ENCODE results near the gene SCO2. TPM values are rescaled to one million over a fixed set of nuclear protein-coding genes. Genes with fewer than 3 reads are reported as not detected.
A peak's percentile ranks its signal among the peaks of the same experiment; 100 is the strongest.

SCO2 gene
- total RNA-seq, 1 experiment from 2014 or later = 2.4 TPM

DNA sequence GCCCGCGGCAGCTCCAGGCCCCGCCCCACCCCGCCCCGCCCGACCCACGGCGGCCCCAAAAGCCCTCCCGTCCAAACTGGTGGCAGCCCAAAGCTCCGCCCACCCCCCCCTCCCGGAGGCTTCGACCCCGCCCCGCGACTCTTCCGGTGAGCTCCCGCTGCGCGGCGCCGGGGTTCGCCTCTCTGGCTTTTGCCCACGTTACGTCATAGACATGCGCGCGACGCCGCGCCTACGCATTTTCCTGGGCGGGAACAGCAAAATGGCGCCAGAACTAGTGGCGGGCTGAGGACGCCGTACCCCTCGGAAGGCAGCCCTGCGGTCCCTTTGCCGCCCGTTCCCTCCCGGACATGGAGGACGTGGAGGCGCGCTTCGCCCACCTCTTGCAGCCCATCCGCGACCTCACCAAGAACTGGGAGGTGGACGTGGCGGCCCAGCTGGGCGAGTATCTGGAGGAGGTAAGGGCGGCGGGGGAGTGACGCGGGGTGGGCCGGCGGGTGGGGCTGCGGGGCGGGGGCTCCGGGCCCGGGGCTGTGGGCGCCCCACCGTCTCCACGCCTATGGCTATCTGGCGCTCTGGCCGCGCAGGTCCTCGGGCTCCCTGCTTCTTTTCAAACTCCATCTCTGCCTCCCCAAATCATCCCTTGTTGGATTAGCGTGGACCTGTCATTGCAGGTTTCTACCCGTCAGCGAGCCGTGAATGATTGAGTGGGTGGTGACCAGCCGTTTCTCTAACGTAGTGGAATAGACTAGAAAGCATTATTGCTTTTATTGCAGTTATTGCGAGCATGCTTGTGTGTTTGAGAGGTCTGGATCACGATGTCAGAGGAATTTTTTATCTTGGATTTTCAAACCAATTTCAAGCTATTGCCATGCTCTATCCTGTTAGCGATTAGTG, 17.2 kb downstream of the SCO2 start, which contains the start of gene NCAPH2:
TSS of gene NCAPH2 (plus strand) at position 234 of the 894 bp plus-strand sequence. CDS start at position 348, 114 bp downstream.
- BruUV-seq (replicated peaks) = no TSS peak
- TF ChIP-seq, protein P1, sequence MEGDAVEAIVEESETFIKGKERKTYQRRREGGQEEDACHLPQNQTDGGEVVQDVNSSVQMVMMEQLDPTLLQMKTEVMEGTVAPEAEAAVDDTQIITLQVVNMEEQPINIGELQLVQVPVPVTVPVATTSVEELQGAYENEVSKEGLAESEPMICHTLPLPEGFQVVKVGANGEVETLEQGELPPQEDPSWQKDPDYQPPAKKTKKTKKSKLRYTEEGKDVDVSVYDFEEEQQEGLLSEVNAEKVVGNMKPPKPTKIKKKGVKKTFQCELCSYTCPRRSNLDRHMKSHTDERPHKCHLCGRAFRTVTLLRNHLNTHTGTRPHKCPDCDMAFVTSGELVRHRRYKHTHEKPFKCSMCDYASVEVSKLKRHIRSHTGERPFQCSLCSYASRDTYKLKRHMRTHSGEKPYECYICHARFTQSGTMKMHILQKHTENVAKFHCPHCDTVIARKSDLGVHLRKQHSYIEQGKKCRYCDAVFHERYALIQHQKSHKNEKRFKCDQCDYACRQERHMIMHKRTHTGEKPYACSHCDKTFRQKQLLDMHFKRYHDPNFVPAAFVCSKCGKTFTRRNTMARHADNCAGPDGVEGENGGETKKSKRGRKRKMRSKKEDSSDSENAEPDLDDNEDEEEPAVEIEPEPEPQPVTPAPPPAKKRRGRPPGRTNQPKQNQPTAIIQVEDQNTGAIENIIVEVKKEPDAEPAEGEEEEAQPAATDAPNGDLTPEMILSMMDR (IDR thresholded peaks at IDR 0.05; ENCODE audit: unreplicated experiment) = no peak
- H3K4me3 Mint-ChIP-seq (ENCODE audit: unreplicated experiment) = peak within 1 kb of the TSS; percentile 92
- H3K27ac Mint-ChIP-seq (ENCODE audit: low read depth, unreplicated experiment) = peak within 1 kb of the TSS; percentile 93
- no peaks in the 10 kb centered on the region for H3K27me3 Mint-ChIP-seq (ENCODE audit: insufficient read depth, unreplicated experiment)
- peak; percentile 96 for DNase-seq (ENCODE audit: unreplicated experiment)
- peaks cover 12% of the 10 kb centered on the region for H3K4me1 Mint-ChIP-seq (ENCODE audit: insufficient read depth, unreplicated experiment)
- H3K36me3 Mint-ChIP-seq (ENCODE audit: insufficient read depth, unreplicated experiment) = peaks cover 19% of the 10 kb centered on the region
- ChIA-PET CTCF (interaction anchor here (0.5 to 1.4 kb wide), 7 partner anchors 15 to 113 kb away, joined by 3 to 7 read pairs (median 3); partner anchors contain the start of gene SCO2), POLR2A (interaction anchor here (0.6 to 6.3 kb wide), 22 partner anchors 9 to 266 kb away, joined by 3 to 113 read pairs (median 4); partner anchors contain the start of genes ARSA, CHKB, SCO2 and SYCE3)
- intact Hi-C loops (cut with micrococcal nuclease) = loop anchor here (5.0 kb wide), 1 partner anchor 114 kb away; no protein-coding TSS in a partner anchor
- no peaks in the 10 kb centered on the region for H3K9me3 Mint-ChIP-seq (ENCODE audit: unreplicated experiment)

DNA sequence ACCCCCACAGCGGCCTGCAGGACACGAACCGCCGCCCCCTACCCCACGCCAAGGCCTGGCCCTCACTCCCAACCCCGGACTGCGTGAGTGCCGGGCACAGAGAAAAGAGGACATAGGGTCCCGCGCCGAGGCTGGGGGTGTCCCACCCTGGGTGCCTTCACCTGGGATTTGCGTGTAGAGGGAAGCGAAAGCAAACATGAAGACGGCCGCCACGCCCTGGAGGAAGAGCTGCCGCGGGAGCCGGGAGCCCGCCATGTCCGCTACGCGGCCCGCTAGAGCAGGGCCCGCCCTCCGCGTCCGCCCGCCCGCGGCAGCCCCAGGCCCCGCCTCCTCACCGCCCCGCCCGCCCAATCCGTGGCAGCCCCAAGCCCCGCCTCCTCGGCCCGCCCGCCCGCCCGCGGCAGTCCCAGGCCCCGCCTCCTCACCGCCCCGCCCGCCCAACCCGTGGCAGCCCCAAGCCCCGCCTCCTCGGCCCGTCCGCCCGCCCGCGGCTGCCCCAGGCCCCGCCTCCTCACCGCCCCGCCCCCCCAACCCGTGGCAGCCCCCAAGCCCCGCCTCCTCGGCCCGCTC, 17.9 kb downstream of the SCO2 start, which contains the start of gene LMF2:
TSS of gene LMF2 (minus strand) at position 282 of the 570 bp plus-strand sequence. CDS start at position 255, 27 bp downstream.
- peaks cover 12% of the 10 kb centered on the region for H3K4me1 Mint-ChIP-seq (ENCODE audit: insufficient read depth, unreplicated experiment)
- BruUV-seq (replicated peaks) = no TSS peak
- peak within 1 kb of the TSS; percentile 93 for H3K27ac Mint-ChIP-seq (ENCODE audit: low read depth, unreplicated experiment)
- DNase-seq (ENCODE audit: unreplicated experiment) = no peak
- POLR2A ChIA-PET = interaction anchor here (0.6 to 6.3 kb wide), 17 partner anchors 9 to 265 kb away, joined by 3 to 113 read pairs (median 4); partner anchors contain the start of genes ARSA, CHKB, SCO2 and SYCE3
- intact Hi-C loops (cut with micrococcal nuclease) = loop anchor here (5.0 kb wide), 1 partner anchor 115 kb away; no protein-coding TSS in a partner anchor
- CTCF ChIA-PET = interaction anchor here (0.6 to 1.4 kb wide), 3 partner anchors 32 to 114 kb away, joined by 3 to 5 read pairs (median 3); no protein-coding TSS in a partner anchor
- H3K4me3 Mint-ChIP-seq (ENCODE audit: unreplicated experiment) = peak within 1 kb of the TSS; percentile 92
- TF ChIP-seq, protein P1 (IDR thresholded peaks at IDR 0.05; ENCODE audit: unreplicated experiment) = no peak
- H3K27me3 Mint-ChIP-seq (ENCODE audit: insufficient read depth, unreplicated experiment) = no peaks in the 10 kb centered on the region
- H3K36me3 Mint-ChIP-seq (ENCODE audit: insufficient read depth, unreplicated experiment) = peaks cover 13% of the 10 kb centered on the region
- no peaks in the 10 kb centered on the region for H3K9me3 Mint-ChIP-seq (ENCODE audit: unreplicated experiment)

DNA sequence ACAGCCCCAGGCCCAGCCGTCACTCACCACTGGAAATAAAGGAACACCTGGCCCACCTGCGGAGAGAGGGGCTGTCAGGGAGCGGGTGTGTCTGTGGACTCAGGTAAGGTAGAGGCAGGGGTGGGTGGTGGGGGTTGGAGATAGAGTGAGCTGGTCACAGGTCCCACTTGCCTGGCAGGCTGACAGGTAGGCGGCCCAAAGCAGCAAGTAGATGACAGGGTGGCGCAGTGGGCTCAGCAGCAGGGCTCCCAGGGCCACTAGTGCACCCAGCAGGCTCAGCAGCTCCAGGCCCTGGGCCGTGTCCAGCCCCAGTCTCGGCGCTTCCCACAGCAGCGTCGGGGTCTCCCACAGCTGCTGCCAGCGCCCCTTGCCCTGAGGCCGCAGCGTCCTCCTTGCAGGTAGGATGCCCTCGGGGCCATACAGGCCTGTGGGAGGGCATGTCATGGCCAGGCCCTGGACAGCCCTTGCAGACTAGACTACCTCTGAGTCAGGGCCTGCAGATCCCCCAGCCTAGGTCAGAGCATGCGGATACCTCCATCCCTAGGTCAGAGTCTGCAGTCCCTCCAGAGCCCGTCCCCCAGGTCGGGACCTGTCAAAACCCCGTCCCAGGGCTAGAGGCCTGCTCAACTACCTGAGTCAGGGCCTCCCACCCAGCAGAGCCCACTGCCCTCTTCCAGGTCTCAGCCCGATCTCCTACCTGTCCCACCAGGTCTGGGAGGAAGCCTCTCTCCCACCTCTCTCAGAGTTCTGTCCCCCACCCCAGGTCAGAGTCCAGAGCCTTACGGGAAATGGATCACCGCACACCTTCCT, 18.6 kb downstream of the SCO2 start:
- Mint-ChIP-seq H3K9me3 (ENCODE audit: unreplicated experiment) (no peaks in the 10 kb centered on the region), H3K27me3 (ENCODE audit: insufficient read depth, unreplicated experiment) (no peaks in the 10 kb centered on the region), H3K4me3 (ENCODE audit: unreplicated experiment) (peak overlapping the region; percentile 92), H3K36me3 (ENCODE audit: insufficient read depth, unreplicated experiment) (peaks cover 7% of the 10 kb centered on the region), H3K27ac (ENCODE audit: low read depth, unreplicated experiment) (peak overlapping the region; percentile 93), H3K4me1 (ENCODE audit: insufficient read depth, unreplicated experiment) (peaks cover 12% of the 10 kb centered on the region)
- TF ChIP-seq, protein P1 (IDR thresholded peaks at IDR 0.05; ENCODE audit: unreplicated experiment) = no peak
- intact Hi-C loops (cut with micrococcal nuclease) = loop anchor here (5.0 kb wide), 1 partner anchor 115 kb away; no protein-coding TSS in a partner anchor
- BruUV-seq (replicated peaks) = TSS peak; percentile 25
- DNase-seq (ENCODE audit: unreplicated experiment) = peak; percentile 18
- ChIA-PET POLR2A (interaction anchor here (0.6 to 6.3 kb wide), 6 partner anchors 8 to 57 kb away, joined by 4 to 113 read pairs (median 16); partner anchors contain the start of genes SCO2, SYCE3 and TYMP), CTCF (interaction anchor here (0.7 to 1.4 kb wide), 3 partner anchors 9 to 114 kb away, joined by 3 to 8 read pairs (median 4); partner anchors contain the start of gene SCO2)

Data from MCF 10A (cell line).